Head of caudate nucleus (tissue), 42 donors: ENCODE results near the gene NRCAM.
"Not testable (repeated sequence)": the region's sequence is repeated elsewhere in the genome, so short reads cannot be mapped to it uniquely, and the experiment has no call there.

ENCODE experiments used
- DNase-seq, 42 donors: peaks; one replicate each; pipeline versions ENCODE4 v3.0.0 to v3.0.0-alpha.2; 2020 to 2021; ENCODE audit warnings: mixed read lengths in 7 of 42
- intact Hi-C: fragments of 100-400 bp; cut with DNase I; formaldehyde crosslinking; loops from one replicate; pipeline ENCODE4 v1.15.0; 2022

The NRCAM gene

DNA sequence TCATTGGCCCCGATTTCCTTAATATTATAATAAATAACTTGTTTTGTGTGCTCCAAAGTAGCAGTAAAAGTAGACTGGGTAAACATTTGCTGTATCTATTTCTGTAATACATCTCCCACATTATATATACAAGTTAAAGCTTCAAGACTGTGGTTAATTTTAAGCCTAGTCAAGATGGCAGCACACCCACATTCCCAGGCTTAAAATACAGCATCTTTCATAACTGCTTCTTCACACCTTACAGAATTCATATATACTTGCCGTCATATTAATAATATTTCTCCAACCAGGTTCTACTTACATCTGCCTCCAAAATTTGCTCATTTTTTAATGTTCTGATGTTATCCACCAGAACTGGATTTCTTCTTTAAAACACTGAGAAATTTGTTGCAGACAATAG, 85.6 kb downstream of the NRCAM start:
- intact Hi-C loops: no loop called here
- DNase-seq: no peak

DNA sequence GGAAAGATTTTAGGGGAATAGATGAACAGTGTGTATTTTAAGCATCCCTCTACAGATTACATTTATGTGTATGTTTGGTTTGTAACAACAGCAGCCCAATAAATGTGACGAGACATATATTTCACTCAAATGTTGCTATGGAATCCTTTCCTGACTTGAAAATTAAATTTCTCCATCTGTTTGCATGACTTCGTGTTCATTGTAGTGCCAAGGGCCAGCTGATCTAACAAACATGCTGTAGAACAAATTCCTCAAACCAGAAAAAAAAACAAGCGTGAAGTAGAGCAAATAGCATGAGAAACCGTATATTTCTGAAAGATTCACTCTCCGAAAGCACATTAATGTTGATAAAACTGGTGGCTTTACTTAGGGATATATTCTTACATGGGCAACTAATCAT, 87.8 kb downstream of the NRCAM start:
- no peak for DNase-seq
- intact Hi-C loops: no loop called here

DNA sequence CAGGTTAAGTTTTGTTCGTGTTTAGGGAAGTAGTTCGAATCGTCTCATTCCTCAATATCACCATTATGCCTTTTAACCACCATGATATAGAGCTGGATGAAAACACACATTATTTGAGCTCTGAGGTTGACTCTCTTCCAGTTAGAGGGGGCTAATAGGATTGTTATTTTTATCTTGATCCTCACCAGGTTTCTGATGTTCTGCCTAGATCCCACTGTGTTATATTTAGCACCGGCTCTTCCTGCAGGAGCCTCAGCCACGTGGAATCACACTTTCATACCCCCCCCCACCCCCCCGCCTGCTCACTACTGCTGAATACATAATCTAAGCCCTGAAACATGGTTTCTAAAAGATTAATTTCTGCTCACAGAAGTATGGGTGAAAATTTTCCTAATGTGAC, 88.3 kb downstream of the NRCAM start:
- intact Hi-C loops: no loop called here
- DNase-seq: peak in 2 of 42 donors; percentile 26 to 49

DNA sequence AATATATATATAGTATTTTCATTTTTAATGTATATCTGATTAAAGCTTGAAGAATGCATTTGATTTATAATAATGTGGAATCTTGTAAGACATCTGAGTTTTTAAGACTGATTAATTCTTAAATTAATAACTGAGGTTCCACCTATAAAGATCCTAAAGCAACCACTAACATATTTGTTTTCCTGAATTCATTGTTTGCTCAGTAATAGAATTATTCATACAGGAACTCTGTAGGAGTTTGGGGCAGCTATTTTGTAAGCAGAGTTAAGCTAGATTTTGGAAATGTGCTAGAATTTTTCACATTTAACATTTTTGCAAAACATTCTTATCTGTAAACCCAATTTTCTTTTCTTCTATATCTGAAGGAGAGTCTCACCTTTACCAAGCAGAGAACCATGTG, 88.9 kb downstream of the NRCAM start:
- intact Hi-C loops: no loop called here
- DNase-seq: no peak

DNA sequence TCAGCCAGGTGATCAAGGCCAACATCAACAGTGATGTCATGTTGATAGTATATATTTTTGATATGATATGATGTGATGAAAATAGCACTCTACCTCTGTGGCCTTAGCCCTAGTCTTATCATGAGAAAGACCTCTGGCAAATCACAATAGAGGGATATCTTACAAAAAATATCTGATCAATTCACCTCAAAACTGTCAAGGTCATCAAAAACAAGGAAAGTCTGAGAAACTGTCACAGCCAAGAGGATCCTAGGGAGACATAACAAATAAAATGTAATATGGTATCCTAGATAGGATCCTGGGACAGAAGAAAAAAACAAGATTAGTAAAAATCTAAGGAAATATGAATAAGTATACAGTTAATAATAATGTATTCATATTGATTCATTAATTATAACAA, 92.6 kb downstream of the NRCAM start:
- intact Hi-C loops: no loop called here
- no peak for DNase-seq

DNA sequence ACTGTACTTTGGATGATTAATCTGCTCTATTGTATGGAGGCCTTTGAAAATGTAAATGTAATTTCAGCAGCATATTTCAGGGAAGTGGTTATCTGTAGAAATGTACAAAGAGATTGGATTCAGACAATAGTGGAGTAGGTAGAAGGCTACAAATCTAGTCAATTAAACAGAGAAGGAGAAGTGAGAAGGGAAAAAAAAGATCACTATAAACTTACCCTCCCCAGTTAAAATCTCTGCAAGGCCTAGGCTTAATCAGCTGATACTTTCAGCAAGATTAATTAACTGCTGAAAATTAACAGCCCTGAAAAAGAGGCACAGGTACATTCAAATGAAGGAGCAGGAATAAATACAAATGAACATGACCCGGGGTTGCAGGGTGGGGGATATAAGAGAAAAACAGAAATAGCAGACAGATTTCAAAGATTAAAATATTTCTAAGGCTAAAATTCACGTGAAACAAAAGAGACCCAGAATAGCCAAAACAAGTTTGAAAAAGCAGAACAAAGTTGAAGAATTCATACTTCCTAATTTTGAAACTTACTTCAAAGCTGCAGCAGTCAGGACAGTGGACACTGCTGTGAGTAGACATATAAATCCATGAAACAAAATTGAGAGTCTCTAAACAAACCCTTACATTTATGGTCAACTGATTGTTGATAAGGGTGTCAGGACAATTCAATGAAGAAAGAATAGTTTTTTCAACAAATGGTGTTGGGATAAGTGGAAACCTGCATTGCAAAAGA, 96.0 kb downstream of the NRCAM start:
- DNase-seq: no peak
- intact Hi-C loops: no loop called here

DNA sequence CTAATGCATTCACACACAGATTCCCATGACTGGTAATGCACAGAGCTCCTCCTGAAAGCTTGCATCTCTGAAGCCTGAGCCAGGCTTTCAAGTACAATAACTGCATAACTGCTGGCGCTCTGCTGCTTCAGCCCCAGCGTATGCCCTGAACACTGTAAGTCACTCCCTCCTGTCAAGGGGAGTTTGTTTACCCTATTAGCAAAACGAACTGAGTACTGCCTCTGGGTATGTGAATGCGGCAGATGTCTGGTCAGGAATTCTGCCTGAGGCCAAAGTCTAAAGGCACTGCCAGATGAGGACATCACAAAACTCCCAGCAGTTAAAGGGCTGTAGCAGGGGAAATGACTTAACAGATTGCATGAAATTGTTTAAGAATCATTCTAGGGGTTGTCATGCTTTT, 97.7 kb downstream of the NRCAM start:
- intact Hi-C loops: no loop called here
- DNase-seq: no peak

DNA sequence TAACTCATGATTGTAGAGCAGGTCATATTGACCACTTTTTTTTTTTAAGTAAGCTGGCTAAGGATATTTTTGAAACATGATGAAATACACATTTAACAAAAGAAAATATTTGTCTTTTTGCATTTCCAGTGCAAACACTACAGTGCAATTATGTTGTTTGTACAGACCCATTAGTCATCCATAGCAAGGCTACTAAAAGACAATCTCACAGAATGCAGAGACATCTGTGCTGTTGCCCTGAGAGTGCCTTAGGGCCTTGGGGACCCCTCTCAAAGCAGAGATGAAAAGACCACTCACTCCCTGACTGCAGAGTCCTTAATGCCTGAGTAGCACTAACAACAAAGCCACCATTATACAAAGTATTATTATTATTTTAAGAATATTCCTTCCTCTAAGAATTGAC, 104.5 kb downstream of the NRCAM start:
- no peak for DNase-seq
- intact Hi-C loops: no loop called here

DNA sequence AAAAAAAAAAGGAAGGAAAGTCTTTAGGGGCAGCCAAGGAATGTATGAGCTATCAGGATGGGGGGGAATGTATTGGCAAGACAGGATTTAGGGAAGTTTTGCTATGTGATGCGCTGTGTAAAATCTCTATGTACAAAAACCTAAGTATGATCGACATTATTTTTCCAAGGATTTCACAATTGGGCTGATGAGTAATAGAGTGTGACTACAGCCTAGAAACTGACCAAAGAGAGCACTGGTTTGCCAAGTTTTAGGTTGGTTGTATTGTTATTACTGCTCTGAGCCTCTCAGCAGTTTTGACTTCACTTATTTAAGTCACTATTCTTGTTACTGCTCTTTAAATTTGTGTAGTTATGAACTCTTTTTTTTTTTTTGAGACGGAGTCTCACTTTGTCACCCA, 107.3 kb downstream of the NRCAM start:
- no peak for DNase-seq
- intact Hi-C loops: no loop called here

DNA sequence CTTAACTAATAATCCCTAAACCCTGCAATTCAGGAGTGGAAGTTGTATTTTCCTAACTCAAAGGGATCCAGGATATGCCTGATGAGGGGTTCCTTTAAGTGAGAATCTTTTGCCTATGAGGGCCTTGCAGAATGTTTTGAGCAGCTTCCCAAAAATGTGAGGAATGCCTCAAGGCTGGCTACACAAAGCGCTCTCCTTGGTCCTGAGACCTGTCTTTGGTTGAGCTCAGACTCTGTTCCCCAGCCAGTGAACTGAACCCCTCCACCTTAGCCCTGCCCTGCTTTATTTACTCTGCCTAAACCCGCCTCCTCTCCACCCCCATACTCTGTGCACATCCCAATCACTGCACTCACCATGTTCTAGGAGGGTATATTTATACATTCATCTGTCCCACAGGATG, 108.6 kb downstream of the NRCAM start:
- DNase-seq: no peak

DNA sequence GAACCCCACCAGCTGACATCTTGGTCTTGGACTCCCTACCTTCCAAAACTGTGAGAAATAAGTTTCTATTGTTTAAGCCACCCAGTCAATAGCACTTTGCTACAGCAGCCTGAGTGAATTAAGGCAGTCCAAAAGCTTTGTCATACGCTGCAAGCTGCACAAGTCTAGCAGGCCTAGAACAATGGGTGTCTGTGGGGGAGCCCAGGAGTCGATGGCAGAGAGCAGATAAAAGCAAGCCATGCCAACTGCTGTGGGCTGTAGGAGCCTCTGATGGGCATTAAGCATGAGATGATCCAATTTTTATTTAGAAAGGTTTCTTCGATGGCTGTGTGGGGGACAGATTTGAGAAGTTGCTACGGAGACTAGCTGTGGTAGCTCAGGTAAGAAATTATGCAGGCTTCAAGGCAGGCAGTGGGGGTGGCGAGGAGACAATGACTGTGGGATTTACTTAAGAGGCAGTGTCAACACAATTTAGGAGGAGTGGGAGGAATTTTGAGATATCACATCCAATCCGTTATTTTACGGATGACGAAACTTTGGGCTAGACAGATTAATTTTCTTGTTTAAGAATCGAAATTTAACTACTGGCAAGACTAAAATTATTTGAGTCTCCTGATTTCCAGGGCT, 110.4 kb downstream of the NRCAM start:
- peak in 41 of 42 donors; percentile 22 to 86 (median 58) for DNase-seq

More for the DNA sequence above, 108.6 kb downstream of the NRCAM start:
- intact Hi-C loops: no loop called here

DNA sequence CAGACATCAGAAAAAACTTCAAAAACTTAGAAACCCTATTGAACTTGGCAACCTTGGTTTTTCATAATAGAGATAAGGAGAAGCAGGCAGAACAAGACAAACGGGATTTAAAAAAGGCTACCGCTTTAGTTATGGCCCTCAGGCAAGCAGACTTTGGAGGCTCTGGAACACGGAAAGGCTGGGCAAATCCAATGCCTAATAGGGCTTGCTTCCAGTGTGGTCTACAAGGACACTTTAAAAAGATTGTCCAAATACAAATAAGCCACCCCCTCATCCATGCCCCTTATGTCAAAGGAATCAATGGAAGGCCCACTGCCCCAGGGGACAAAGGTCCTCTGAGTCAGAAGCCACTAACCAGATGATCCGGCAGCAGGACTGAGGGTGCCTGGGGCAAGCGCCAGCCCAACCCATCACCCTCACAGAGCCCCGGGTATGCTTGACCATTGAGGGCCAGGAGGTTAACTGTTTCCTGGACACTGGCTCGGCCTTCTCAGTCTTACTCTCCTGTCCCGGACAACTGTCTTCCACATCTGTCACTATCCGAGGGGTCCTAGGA, 115.3 kb downstream of the NRCAM start:
- DNase-seq: no peak
- intact Hi-C loops: no loop called here

More for the DNA sequence above, 110.4 kb downstream of the NRCAM start:
- intact Hi-C loops: no loop called here

DNA sequence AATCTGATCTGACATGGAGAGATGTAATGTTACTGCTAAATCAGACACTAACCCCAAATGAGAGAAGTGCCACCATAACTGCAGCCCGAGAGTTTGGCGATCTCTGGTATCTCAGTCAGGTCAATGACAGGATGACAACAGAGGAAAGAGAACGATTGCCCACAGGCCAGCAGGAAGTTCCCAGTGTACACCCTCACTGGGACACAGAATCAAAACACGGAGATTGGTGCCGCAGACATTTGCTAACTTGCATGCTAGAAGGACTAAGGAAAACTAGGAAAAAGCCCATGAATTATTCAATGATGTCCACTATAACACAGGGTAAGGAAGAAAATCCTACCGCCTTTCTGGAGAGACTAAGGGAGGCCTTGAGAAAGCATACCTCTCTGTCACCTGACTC, 115.8 kb downstream of the NRCAM start:
- DNase-seq, intact Hi-C loops: not testable (repeated sequence)

DNA sequence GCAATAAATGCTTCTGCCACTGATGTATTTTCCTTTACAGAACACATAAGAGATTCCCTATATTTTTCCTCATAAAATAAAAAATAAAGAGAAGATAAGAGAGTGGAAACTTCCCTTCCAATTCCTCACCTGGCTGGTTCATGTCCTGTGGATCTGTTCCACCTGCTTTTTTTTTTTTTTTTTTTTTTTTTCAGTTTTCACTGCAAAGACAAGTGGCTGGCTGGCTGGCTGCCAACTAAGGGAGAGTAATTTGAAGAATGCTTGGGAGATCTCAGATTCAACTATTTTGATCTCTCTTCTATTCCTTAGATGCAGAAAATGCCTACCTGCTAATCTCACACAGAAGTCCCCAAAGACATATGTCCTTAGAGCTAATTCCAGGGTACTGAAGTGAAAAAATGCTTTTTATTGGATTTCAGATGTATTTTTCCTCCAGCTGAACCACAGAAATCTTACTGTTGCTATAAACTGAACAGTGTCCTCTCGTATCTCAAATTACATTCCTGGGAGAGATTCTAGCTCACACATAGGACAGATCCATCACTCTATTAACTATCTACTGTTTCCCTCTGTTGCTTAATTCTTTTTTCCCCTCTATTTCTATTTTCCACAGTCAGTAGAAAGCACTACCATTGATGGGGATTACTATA, 120.8 kb downstream of the NRCAM start:
- intact Hi-C loops: no loop called here
- peak in 18 of 42 donors; percentile 13 to 65 (median 32) for DNase-seq

DNA sequence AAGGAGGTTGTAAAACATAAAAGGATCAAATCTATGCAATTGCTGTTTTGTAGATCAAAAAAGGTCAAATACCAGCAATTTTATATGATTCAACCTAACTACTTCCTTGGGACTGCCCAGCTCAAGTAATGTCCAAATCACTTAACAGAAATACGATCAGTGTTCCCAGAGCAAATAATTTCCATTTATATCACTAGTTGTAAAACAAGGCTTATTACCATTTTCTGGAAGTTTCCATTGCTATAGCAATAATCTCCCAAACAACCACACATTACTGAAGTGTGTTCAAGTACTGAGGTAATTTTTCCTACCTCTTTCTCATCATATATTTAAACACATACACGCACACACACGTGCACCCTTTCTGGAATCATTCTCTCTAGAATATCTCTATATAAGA, 123.3 kb downstream of the NRCAM start:
- intact Hi-C loops: no loop called here

DNA sequence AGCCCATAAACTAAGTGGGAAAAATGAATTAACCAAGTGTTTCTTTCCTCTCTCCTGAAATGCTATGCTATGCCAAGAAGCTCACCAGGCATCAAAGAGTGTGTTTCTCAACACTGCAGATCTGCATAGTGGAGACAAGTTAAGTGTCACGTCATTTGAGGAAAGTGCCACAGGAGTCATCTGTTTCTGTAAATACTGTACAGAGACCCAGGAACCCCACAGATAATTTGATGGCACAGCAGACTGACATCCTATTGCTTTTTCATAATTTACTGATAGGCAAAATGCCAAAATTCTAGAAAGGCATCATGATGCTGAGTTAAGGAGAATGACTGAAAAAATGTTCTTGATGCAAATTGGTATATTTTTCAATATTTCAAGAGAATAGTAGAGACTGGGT, 124.3 kb downstream of the NRCAM start:
- intact Hi-C loops: no loop called here
- no peak for DNase-seq

More for the DNA sequence above, 123.3 kb downstream of the NRCAM start:
- no peak for DNase-seq

DNA sequence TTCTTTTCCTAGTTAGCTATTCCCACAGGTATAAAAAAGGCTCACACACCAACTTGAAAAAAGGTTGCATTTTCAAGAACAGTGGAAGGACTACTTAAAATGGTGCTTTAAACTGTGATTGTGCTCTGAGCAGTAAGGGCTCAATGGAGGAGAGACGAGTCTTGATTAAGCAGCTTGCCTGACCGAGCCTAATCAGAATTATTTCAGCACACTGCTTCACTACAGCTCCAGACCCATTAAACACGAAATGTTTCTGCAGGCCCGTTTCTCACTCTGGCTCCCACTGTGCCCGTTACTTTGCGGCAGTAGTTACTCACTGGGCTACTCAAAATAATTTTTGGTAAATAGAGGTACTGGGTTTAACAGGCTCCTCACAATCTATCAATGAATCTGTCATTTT, 126.0 kb downstream of the NRCAM start:
- peak in 1 of 42 donors; percentile 40 for DNase-seq
- intact Hi-C loops: no loop called here

DNA sequence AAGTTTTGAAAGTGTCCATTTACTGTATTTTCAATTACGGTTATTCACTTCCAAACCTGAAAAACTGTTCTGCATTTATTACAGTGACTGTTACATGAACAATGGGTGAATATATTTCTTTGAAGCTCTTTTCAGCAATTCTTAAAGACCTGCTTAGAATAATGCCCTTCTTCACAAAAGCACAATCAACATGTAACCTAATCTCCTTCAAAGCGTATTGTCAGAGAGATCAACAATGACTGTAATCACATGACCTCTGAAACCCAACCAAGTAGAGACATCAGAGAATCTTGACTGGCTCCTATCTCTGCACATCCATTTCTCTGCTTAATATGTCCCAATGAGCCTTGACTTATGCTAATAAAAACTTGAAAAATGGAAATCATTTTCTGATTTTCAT, 126.7 kb downstream of the NRCAM start:
- intact Hi-C loops: no loop called here
- no peak for DNase-seq

DNA sequence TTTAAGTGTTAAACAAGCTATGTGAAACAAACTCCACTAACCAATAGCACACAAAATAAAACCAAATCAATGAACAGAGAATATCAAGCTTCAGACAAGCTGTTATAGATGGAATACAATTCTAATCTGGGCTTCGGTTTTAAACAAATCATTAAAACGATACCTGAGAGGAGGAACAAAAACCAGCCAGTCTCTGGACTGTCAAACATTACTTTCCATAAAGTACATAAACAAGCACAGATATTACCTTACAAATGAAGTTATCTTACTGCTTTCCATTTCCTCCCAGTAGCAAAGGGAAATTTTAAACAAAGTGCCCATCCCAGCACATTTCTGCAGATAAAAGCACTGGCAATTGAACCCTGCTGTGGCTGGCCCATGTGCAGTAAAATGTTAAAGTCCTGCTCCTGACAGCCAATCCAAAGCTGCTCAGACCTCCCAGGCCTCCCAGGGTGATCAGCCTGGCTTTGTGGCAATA, 128.0 kb downstream of the NRCAM start:
- DNase-seq: no peak
- intact Hi-C loops: no loop called here

DNA sequence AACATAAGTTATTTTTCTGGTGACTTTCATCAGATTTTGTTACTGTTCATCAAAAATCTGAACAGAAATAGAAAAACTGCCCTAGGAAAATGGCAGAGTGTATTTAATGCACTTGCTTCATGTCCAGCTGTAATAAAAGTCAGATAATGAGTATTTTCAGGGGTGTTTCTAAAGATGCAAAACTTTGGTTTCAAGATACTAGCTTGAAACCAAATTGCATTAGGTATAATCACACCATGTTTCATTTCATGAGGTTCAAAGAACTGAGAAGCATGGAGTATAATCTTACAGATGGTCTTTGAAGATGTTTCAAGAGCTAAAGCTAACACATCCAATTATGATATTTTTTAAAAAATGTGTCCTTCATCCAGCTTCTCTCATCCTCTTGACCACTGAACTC, 128.9 kb downstream of the NRCAM start:
- no peak for DNase-seq
- intact Hi-C loops: no loop called here
